OCI-LY7 (cell line): ENCODE results near the gene SMURF1. TPM values are rescaled to one million over a fixed set of nuclear protein-coding genes. Genes with fewer than 3 reads are reported as not detected.

Experiments used
- BruUV-seq: library from RNA; stranded (reverse); fragments of 400-500 nt; replicated peaks from 2 replicates; lab custom pipeline; 2021; lab: Mats Ljungman, UMichigan
- CTCF ChIA-PET: fragments of 300-600 bp; sonication (Branson Sonifier 250); formaldehyde crosslinking; loops from one replicate; lab custom pipeline; 2022; ENCODE audit warnings: antibody characterized with exemption; ENCODE audit not compliant: unreplicated experiment; lab: Charles Lee
- POLR2A ChIA-PET: fragments of 300-600 bp; sonication (Branson Sonifier 250); formaldehyde crosslinking; loops from one replicate; lab custom pipeline; 2022; ENCODE audit warnings: antibody characterized with exemption; lab: Charles Lee
- DNase-seq: peaks from one replicate; pipeline ENCODE4 v3.0.0-alpha.2; 2015; ENCODE audit warnings: low spot score
- H2AFZ ChIP-seq: fragments of 200-600 bp; sonication (generic), shearing (Covaris generic); 2 replicates; pipeline ENCODE4 v1.6.1; 2014; ENCODE audit warnings: mild to moderate bottlenecking, antibody characterized with exemption, low read length, moderate library complexity
- H3K27ac ChIP-seq: fragments of 200-600 bp; sonication (generic); 2 replicates; pipeline ENCODE4 v1.5.1; 2014; ENCODE audit warnings: mixed run types, low read depth, mild to moderate bottlenecking, moderate library complexity, low read length, inconsistent platforms; ENCODE audit not compliant: poor library complexity, severe bottlenecking
- H3K36me3 ChIP-seq: fragments of 200-600 bp; sonication (generic); 2 replicates; pipeline ENCODE4 v1.6.1; 2014; ENCODE audit warnings: mild to moderate bottlenecking, antibody characterized with exemption, low read length, moderate library complexity, mixed read lengths; ENCODE audit not compliant: insufficient read depth
- H3K4me1 ChIP-seq: fragments of 200-600 bp; sonication (generic); 2 replicates; pipeline ENCODE4 v1.5.1; 2014; ENCODE audit warnings: mild to moderate bottlenecking, low read length; ENCODE audit not compliant: insufficient read depth, poor library complexity, severe bottlenecking
- H3K4me2 ChIP-seq: fragments of 200-600 bp; sonication (generic); 2 replicates; pipeline ENCODE4 v1.6.1; 2014; ENCODE audit warnings: mild to moderate bottlenecking, low read length
- H3K4me3 ChIP-seq: fragments of 200-600 bp; sonication (generic); 2 replicates; pipeline ENCODE4 v1.5.1; 2014; ENCODE audit warnings: mild to moderate bottlenecking, low read depth, low read length; ENCODE audit not compliant: poor library complexity, severe bottlenecking
- H3K79me2 ChIP-seq: fragments of 200-600 bp; sonication (generic); 2 replicates; pipeline ENCODE4 v1.6.1; 2016; ENCODE audit warnings: low read depth, mild to moderate bottlenecking, low read length, moderate library complexity, mixed read lengths; ENCODE audit not compliant: insufficient read depth
- H3K9me2 ChIP-seq: fragments of 200-600 bp; sonication (generic); 2 replicates; pipeline ENCODE4 v1.6.1; 2016; ENCODE audit warnings: mild to moderate bottlenecking, low read length, mixed read lengths; ENCODE audit not compliant: insufficient read depth
- H3K9me3 ChIP-seq: fragments of 200-600 bp; sonication (generic); 2 replicates; pipeline ENCODE4 v1.6.1; 2014; ENCODE audit warnings: mild to moderate bottlenecking, mixed run types, low read length, mixed read lengths
- H4K20me1 ChIP-seq: fragments of 200-600 bp; sonication (generic); 2 replicates; pipeline ENCODE4 v1.6.1; 2014; ENCODE audit warnings: mild to moderate bottlenecking, antibody characterized with exemption, low read length, moderate library complexity, mixed read lengths; ENCODE audit not compliant: insufficient read depth
- EZH2phosphoT487 ChIP-seq: fragments of 200-600 bp; sonication (generic); IDR thresholded peaks from 2 replicates; pipeline ENCODE4 v1.6.1; 2018; ENCODE audit warnings: low read depth, borderline replicate concordance, mild to moderate bottlenecking, mixed run types, antibody characterized with exemption, low read length, moderate library complexity, mixed read lengths
- intact Hi-C: fragments of 100-400 bp; cut with micrococcal nuclease; formaldehyde crosslinking; loops from one replicate; pipeline ENCODE4 v1.10.0; 2022; ENCODE audit not compliant: unreplicated experiment
- total RNA-seq, 2 experiments: library from RNA; depleted of rRNA in 1 of 2; stranded (reverse); fragments of >200 nt in 1 of 2; shearing (Covaris generic) in 1 of 2; gene quantifications; 2 replicates each; pipeline ENCODE4 v1.2.3, GENCODE V29; 2014 to 2022
- TF ChIP-seq, protein P1 (sequence below): fragments of 200-600 bp; sonication (generic); conservative IDR thresholded peaks from 2 replicates; pipeline ENCODE4 v1.5.1; 2014; ENCODE audit warnings: mild to moderate bottlenecking, antibody characterized with exemption, low read length, moderate library complexity, mixed read lengths

Gene SMURF1
- total RNA-seq, 2 experiments from 2014 or later: 11.5 to 17.8 TPM

DNA sequence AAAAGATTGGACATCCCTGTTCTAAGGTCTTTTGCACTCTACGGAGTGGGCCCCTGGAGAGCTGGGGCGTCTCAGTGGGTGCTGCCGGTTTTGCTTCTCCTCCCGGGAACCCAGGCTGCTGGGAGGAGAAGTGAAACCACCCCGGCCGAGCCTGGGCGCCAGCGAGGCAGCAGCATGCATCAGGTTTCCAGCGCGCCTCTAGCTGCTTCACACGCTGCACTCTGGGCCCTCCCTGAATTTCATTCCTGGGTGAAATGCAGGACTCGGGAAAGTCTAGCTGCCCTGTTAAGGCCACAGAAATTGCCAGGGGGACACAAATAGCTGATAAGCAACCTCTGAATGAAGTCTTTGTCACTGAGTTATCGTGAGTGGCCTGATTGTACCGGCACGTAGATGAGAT lies 138.1 kb downstream of the SMURF1 start:
- no peak overlapping the region for H3K27ac ChIP-seq
- no TSS peak for BruUV-seq
- H2AFZ ChIP-seq: no peak overlapping the region
- ChIA-PET POLR2A (interaction anchor here (0.5 to 1.0 kb wide), 2 partner anchors 17 to 362 kb away, joined by 3 to 4 read pairs; no protein-coding TSS in a partner anchor), CTCF (no interaction called here)
- TF ChIP-seq, protein P1, sequence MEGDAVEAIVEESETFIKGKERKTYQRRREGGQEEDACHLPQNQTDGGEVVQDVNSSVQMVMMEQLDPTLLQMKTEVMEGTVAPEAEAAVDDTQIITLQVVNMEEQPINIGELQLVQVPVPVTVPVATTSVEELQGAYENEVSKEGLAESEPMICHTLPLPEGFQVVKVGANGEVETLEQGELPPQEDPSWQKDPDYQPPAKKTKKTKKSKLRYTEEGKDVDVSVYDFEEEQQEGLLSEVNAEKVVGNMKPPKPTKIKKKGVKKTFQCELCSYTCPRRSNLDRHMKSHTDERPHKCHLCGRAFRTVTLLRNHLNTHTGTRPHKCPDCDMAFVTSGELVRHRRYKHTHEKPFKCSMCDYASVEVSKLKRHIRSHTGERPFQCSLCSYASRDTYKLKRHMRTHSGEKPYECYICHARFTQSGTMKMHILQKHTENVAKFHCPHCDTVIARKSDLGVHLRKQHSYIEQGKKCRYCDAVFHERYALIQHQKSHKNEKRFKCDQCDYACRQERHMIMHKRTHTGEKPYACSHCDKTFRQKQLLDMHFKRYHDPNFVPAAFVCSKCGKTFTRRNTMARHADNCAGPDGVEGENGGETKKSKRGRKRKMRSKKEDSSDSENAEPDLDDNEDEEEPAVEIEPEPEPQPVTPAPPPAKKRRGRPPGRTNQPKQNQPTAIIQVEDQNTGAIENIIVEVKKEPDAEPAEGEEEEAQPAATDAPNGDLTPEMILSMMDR: no peak
- no peak for TF ChIP-seq EZH2phosphoT487
- H3K4me3 ChIP-seq: no peak overlapping the region
- H3K36me3 ChIP-seq: peaks cover 89% of the 10 kb centered on the region
- H4K20me1 ChIP-seq: no peaks in the 10 kb centered on the region
- H3K4me2 ChIP-seq: no peak overlapping the region
- H3K79me2 ChIP-seq: no peaks in the 10 kb centered on the region
- H3K9me2 ChIP-seq: no peaks in the 10 kb centered on the region
- H3K4me1 ChIP-seq: no peaks in the 10 kb centered on the region
- peak; percentile 17 for DNase-seq
- intact Hi-C loops: no loop called here
- no peaks in the 10 kb centered on the region for H3K9me3 ChIP-seq

DNA sequence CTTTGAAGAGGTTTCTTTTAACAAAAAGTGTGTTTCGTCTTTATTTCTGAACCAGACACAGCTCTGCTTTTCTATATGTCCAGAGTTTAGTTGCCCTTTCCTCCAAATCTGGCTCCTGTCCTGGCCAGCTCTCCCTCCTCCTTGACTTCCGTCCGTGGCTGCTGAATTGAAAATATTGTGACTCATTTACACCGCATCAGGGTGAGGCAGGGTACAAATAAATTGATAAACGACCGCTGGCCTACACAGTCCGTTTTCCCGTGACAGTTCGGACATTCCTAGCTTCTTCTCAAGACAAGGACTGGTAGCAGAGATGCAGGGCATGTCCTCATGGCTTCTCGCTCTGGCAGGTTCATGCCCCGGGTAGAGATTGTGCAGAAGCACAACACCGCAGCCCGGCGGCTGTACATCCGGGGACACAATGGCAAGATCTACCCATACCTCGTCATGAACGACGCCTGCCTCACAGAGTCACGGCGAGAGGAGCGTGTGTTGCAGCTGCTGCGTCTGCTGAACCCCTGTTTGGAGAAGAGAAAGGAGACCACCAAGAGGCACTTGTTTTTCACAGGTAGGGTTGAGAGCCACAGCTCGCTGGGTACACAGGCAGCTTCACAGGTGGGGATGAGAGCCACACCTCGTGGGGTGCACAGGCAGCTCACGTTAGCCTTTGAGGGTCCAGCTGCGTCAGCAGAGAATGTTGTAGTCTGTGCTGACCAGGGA lies 139.0 kb downstream of the SMURF1 start:
- no peak overlapping the region for H3K4me3 ChIP-seq
- no peaks in the 10 kb centered on the region for H3K79me2 ChIP-seq
- no peaks in the 10 kb centered on the region for H3K9me3 ChIP-seq
- no peak overlapping the region for H2AFZ ChIP-seq
- H4K20me1 ChIP-seq: no peaks in the 10 kb centered on the region
- ChIA-PET CTCF (no interaction called here), POLR2A (interaction anchor here (0.6 to 1.0 kb wide), 3 partner anchors 18 to 1056 kb away, joined by 3 to 4 read pairs (median 4); partner anchors contain the start of gene PDAP1)
- peaks cover 89% of the 10 kb centered on the region for H3K36me3 ChIP-seq
- no peak for TF ChIP-seq EZH2phosphoT487
- TF ChIP-seq, protein P1: no peak
- no peaks in the 10 kb centered on the region for H3K9me2 ChIP-seq
- H3K4me1 ChIP-seq: no peaks in the 10 kb centered on the region
- no TSS peak for BruUV-seq
- H3K4me2 ChIP-seq: no peak overlapping the region
- no peak for DNase-seq
- intact Hi-C loops: no loop called here
- H3K27ac ChIP-seq: no peak overlapping the region

DNA sequence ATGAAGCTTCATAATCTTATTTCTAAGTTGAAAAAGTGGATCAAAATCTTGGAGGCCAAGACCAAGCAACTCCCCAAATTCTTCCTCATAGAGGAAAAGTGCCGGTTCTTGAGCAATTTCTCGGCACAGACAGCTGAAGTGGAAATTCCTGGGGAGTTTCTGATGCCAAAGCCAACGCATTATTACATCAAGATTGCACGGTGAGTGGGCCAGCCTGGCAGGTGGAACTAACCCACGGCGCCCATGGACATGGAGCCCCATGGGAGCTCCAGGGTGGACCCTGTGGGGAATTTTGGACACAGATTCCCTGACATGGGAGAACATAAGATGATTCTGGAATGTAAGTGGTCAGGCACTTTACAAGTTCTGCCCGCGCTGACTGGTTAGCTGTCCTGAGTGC lies 139.7 kb downstream of the SMURF1 start:
- Histone ChIP-seq H3K36me3 (peaks cover 92% of the 10 kb centered on the region), H3K4me1 (no peaks in the 10 kb centered on the region), H3K9me2 (no peaks in the 10 kb centered on the region), H3K27ac (no peak overlapping the region), H4K20me1 (no peaks in the 10 kb centered on the region), H3K4me3 (no peak overlapping the region), H3K9me3 (no peaks in the 10 kb centered on the region), H3K4me2 (no peak overlapping the region), H3K79me2 (no peaks in the 10 kb centered on the region), H2AFZ (no peak overlapping the region)
- ChIA-PET CTCF (interaction anchor here (0.6 kb wide), 1 partner anchor 50 kb away, joined by 3 read pairs; no protein-coding TSS in a partner anchor), POLR2A (interaction anchor here (0.6 to 0.7 kb wide), 2 partner anchors 404 to 1057 kb away, joined by 3 to 4 read pairs; partner anchors contain the start of gene PDAP1)
- intact Hi-C loops: no loop called here
- TF ChIP-seq, protein P1: no peak
- no peak for TF ChIP-seq EZH2phosphoT487
- DNase-seq: no peak
- BruUV-seq: no TSS peak
